ENCODE measurements around the gene GJC2. TPM values are rescaled to one million over a fixed set of nuclear protein-coding genes. Genes with fewer than 3 reads are reported as not detected.
"Not testable (repeated sequence)": the region's sequence is repeated elsewhere in the genome, so short reads cannot be mapped to it uniquely, and the experiment has no call there.

GJC2 gene
- total RNA-seq, 2 donors from 2014 or later, result 0.95 to 3.6 TPM

DNA sequence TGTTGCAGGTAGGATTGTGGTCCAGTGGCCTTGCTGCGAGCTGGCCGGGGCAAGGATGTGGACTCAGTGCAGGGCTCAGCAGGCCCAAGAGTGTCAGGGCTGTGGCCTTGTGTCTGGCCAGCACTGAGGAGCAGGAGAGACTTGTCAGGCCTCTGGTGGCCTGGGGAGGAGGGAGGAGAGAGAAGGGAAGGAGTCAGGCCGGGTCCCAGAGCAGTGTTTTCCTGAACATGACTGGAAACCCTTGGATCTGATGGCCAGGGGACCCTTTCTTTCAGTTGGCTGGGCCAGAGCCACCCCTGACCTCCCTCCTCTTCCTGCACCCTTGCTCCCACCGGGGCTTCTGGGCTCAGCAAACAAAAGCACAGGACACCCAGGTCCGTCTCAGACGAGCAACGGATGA is 20.9 kb downstream of the GJC2 start:
- DNase-seq (ENCODE audit: low spot score) (no peak), ATAC-seq (ENCODE audit: insufficient number of reproducible peaks, low FRiP score, low read depth) (no peak)
- no peak overlapping the region for H3K4me3 ChIP-seq

DNA sequence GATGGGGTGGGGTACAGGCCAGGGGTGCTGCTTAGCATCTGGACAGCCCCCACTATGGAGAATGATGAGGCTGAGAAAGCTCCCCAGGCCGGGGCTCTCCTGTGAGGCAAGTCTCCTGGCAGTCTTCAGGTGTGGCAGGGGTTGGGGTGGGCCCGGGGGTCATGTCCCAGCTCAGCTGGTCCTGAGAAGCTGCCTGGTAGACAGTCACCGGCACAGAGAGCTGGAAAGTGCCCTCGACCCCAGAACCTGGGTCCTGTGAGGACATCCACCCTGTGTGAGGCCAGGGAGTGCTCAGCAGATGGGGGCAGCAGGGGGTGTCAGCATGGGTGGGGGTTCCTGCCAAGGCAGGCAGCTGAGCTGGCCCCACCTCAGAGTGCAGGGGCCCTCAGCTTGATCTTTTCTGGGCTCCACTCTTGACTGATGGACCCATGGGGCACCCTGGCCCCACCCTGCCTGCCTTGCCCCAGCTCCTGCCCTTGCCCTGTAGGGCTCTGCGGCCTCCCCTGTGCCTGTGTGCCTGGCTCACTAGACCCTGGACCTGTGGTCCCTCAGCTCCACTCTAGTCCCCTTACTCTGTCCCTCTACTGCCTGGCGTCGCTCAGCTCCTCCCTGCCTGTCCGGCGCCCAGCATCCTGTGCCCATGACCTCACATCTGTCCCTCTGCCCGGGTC is 21.6 kb downstream of the GJC2 start:
- DNase-seq (ENCODE audit: low spot score) (no peak), ATAC-seq (ENCODE audit: insufficient number of reproducible peaks, low FRiP score, low read depth) (no peak)
- Histone ChIP-seq H3K27ac (no peak overlapping the region), H3K27me3 (replicated peaks; ENCODE audit: insufficient read depth) (no peaks in the 10 kb centered on the region), H3K9me3 (no peaks in the 10 kb centered on the region), H3K4me3 (no peak overlapping the region), H3K4me1 (ENCODE audit: control insufficient read depth in 1 of 2, low read depth in 2 of 2) (peaks cover 3 to 8% of the 10 kb centered on the region in 2 donors), H3K36me3 (peaks cover 10% of the 10 kb centered on the region)
- TF ChIP-seq, protein P1, sequence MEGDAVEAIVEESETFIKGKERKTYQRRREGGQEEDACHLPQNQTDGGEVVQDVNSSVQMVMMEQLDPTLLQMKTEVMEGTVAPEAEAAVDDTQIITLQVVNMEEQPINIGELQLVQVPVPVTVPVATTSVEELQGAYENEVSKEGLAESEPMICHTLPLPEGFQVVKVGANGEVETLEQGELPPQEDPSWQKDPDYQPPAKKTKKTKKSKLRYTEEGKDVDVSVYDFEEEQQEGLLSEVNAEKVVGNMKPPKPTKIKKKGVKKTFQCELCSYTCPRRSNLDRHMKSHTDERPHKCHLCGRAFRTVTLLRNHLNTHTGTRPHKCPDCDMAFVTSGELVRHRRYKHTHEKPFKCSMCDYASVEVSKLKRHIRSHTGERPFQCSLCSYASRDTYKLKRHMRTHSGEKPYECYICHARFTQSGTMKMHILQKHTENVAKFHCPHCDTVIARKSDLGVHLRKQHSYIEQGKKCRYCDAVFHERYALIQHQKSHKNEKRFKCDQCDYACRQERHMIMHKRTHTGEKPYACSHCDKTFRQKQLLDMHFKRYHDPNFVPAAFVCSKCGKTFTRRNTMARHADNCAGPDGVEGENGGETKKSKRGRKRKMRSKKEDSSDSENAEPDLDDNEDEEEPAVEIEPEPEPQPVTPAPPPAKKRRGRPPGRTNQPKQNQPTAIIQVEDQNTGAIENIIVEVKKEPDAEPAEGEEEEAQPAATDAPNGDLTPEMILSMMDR (IDR thresholded peaks at IDR 0.05), result no peak

More for the DNA sequence above, 20.9 kb downstream of the GJC2 start:
- TF ChIP-seq, protein P1 (IDR thresholded peaks at IDR 0.05), result no peak
- peaks cover 3 to 9% of the 10 kb centered on the region in 2 donors for H3K4me1 ChIP-seq (ENCODE audit: control insufficient read depth in 1 of 2, low read depth in 2 of 2)
- no peaks in the 10 kb centered on the region for H3K9me3 ChIP-seq
- H3K27ac ChIP-seq, result no peak overlapping the region
- H3K36me3 ChIP-seq, result peaks cover 7% of the 10 kb centered on the region
- no peaks in the 10 kb centered on the region for H3K27me3 ChIP-seq (replicated peaks; ENCODE audit: insufficient read depth)

DNA sequence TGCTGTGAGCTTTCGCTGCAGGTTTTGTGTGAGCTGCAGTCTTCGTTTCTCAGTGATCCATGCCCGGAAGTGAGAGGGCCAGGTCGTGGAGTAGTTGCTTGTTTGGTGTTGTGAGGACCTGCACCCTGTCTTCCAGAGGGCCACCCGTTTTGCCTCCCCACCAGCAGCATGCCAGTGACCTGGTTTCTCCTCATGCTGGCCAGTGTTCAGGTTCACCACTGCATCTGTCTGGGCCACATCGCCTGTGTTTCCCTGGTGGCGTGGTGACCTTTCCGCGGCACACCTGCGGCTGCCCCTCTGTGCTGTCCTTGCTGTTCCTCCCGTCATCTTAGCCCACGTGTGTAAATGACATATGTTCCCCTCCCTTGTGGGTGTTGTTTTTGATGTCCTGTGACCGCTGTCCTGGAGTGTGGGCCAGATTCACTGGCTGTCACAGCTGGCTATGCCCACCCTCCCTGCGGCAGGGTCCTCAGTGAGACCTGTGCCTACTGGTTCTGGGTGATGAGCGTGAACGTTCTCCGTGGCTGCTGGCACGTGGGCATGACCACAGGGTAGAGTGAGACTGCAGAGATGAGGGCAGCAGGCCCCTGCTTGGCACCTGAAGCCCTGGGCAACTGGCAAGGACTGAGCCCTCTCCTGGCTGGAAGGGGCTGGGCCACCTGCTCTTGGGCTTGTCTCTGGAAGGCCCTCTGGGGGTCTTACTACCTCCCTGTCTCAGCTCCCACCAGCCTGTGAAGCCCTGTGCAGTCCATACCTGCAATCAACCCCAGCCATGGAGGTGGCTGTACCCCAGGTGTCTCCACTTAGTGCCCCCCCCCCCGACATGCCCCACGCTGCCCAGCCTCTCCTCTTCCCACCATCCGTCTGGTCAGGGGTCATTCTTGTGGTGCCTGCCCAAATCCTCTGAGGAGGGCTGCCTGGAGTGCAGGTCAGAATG is 23.1 kb downstream of the GJC2 start:
- Histone ChIP-seq H3K9me3 (no peaks in the 10 kb centered on the region), H3K4me1 (ENCODE audit: control insufficient read depth in 1 of 2, low read depth in 2 of 2) (no peaks in the 10 kb centered on the region), H3K36me3 (peaks cover 10% of the 10 kb centered on the region), H3K27ac (no peak overlapping the region), H3K4me3 (no peak overlapping the region), H3K27me3 (replicated peaks; ENCODE audit: insufficient read depth) (no peaks in the 10 kb centered on the region)
- TF ChIP-seq, protein P1 (IDR thresholded peaks at IDR 0.05), result no peak
- ATAC-seq (ENCODE audit: insufficient number of reproducible peaks, low FRiP score, low read depth) (no peak), DNase-seq (ENCODE audit: low spot score) (no peak)

DNA sequence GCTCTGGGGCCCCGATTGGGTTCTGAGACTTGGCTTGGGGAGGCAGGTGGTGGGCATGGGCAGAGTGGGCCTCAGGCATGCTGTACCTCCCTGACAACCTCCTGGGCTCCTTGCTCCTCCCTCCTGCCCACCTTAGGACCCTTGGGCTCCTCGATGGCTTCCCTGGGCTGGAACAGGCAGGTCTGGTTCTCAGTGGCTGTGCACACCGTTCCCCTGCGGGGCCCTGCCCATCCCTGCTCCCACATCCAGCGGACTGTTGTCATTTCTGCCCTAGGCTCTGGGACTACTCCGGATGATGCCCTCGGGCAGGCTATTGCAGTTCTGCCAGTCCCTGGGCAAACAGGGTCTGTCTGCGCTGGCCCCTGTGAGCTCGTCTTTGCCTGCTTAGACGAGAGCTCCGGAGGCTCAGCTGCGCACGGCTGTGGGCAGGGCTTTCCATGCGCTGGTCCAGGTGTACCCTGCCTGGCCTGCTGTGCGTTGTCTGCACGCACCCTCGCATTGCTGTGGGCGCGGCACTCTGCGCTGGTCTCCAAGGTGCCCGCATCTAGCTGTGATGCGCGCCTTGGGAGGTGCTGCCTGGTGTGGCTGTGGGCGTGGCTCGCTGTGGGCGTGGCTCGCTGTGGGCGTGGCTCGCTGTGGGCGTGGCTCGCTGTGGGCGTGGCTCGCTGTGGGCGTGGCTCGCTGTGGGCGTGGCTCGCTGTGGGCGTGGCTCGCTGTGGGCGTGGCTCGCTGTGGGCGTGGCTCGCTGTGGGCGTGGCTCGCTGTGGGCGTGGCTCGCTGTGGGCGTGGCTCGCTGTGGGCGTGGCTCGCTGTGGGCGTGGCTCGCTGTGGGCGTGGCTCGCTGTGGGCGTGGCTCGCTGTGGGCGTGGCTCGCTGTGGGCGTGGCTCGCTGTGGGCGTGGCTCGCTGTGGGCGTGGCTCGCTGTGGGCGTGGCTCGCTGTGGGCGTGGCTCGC is 24.1 kb downstream of the GJC2 start:
- not testable (repeated sequence) for DNase-seq (ENCODE audit: low spot score); H3K27ac ChIP-seq; H3K27me3 ChIP-seq (replicated peaks; ENCODE audit: insufficient read depth); H3K4me3 ChIP-seq; ATAC-seq (ENCODE audit: insufficient number of reproducible peaks, low FRiP score, low read depth); H3K4me1 ChIP-seq (ENCODE audit: control insufficient read depth in 1 of 2, low read depth in 2 of 2); H3K9me3 ChIP-seq
- H3K36me3 ChIP-seq, result peaks cover 10% of the 10 kb centered on the region

DNA sequence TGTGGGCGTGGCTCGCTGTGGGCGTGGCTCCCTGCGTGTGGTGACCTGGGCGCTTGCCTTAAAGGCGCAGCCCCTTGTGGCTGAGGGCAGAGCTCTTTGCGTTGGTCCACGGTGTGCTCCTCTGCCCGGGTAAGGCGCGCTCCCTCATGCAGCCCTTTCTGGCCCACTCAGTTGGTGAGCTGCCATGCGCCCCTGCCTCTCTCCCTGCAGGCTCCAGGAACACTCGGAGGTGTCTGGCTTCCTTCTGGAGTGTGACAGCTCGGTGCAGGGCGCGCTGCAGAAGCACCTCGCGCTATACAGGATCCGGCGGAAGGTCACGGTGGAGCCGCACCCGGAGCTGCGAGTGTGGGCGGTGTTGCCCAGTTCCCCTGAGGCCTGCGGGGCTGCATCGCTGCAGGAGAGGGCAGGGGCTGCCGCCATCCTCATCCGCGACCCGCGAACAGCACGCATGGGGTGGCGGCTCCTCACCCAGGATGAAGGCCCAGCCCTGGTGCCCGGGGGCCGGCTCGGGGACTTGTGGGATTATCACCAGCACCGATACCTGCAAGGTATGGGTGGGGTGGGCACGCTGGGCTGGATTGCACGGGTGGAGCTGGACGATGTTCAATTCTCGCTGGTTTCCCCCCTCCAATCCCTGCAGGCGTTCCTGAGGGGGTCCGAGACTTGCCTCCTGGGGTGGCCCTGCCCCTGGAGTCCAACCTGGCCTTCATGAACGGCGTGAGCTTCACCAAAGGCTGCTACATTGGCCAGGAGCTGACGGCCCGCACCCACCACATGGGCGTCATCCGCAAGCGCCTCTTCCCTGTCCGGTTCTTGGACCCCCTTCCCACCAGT is 25.0 kb downstream of the GJC2 start:
- Histone ChIP-seq H3K27me3 (replicated peaks; ENCODE audit: insufficient read depth) (no peaks in the 10 kb centered on the region), H3K27ac (no peak overlapping the region), H3K4me1 (ENCODE audit: control insufficient read depth in 1 of 2, low read depth in 2 of 2) (no peaks in the 10 kb centered on the region), H3K36me3 (peaks cover 10% of the 10 kb centered on the region), H3K9me3 (no peaks in the 10 kb centered on the region), H3K4me3 (no peak overlapping the region)
- DNase-seq (ENCODE audit: low spot score) (no peak), ATAC-seq (ENCODE audit: insufficient number of reproducible peaks, low FRiP score, low read depth) (no peak)
- TF ChIP-seq, protein P1 (IDR thresholded peaks at IDR 0.05), result no peak

All from thoracic aorta (tissue), 2 donors.